ENCODE measurements around the gene PVALEF.

DNA sequence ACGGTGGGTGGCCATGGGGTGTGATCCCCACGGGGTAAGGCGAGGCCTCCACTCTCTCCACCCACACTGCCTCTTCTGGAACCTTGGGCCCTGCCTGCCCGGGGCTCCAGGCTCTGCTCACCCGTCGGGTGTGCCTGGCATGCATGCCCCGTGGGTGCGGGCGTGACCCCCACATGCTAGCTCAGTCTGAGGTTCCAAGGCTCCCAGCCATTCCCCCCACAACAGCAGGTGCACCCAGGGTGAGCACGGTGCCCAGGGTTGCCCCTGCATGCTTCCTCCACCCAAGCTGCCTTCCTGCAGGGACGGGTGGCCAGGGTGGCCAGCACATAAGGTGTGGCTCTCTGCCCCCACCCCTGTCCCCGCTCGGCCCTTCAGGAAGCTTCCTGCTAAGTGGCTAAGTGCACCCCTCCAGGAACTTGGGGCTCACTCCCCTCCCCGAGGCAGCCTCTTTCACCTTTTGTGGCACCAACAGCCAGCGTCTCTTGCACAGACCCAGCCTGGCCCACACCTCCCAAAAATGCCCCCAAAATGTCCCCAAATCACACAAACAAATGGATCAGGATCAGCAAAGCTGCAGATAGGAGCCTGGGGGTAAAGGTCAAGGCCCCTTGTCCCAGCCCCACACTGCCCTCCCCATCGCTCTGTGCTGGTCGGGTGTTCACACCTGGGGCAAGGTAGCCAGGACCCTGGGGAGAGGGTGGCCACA, 21.4 kb upstream of the PVALEF start:
- TF ChIP-seq ZBTB37 (CRISPR knock-in tag; IDR thresholded peaks at IDR 0.05) (no peak), ARID2 (CRISPR knock-in tag; IDR thresholded peaks at IDR 0.05; ENCODE audit: borderline replicate concordance) (no peak), ZBTB39 (CRISPR knock-in tag; IDR thresholded peaks at IDR 0.05) (no peak), U2AF2 (IDR thresholded peaks at IDR 0.05; ENCODE audit: low read depth, low read length) (no peak), SP1 (IDR thresholded peaks at IDR 0.05) (no peak), SP1 (CRISPR knock-in tag; IDR thresholded peaks at IDR 0.05) (no peak), HDAC2 (CRISPR knock-in tag; IDR thresholded peaks at IDR 0.05) (no peak), MEIS2 (CRISPR knock-in tag; IDR thresholded peaks at IDR 0.05) (no peak), KMT2B (CRISPR knock-in tag; IDR thresholded peaks at IDR 0.05) (no peak), HDAC6 (IDR thresholded peaks at IDR 0.05; ENCODE audit: low read depth, low read length) (no peak), RXRA (CRISPR knock-in tag; IDR thresholded peaks at IDR 0.05) (no peak), NFYB (CRISPR knock-in tag; IDR thresholded peaks at IDR 0.05) (no peak)
- TF ChIP-seq, protein P1, sequence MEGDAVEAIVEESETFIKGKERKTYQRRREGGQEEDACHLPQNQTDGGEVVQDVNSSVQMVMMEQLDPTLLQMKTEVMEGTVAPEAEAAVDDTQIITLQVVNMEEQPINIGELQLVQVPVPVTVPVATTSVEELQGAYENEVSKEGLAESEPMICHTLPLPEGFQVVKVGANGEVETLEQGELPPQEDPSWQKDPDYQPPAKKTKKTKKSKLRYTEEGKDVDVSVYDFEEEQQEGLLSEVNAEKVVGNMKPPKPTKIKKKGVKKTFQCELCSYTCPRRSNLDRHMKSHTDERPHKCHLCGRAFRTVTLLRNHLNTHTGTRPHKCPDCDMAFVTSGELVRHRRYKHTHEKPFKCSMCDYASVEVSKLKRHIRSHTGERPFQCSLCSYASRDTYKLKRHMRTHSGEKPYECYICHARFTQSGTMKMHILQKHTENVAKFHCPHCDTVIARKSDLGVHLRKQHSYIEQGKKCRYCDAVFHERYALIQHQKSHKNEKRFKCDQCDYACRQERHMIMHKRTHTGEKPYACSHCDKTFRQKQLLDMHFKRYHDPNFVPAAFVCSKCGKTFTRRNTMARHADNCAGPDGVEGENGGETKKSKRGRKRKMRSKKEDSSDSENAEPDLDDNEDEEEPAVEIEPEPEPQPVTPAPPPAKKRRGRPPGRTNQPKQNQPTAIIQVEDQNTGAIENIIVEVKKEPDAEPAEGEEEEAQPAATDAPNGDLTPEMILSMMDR (CRISPR knock-in tag; IDR thresholded peaks at IDR 0.05): no peak
- TF ChIP-seq, protein P2, sequence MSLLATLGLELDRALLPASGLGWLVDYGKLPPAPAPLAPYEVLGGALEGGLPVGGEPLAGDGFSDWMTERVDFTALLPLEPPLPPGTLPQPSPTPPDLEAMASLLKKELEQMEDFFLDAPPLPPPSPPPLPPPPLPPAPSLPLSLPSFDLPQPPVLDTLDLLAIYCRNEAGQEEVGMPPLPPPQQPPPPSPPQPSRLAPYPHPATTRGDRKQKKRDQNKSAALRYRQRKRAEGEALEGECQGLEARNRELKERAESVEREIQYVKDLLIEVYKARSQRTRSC (CRISPR knock-in tag; IDR thresholded peaks at IDR 0.05; ENCODE audit: low read depth): no peak
